Mesendoderm (in vitro differentiated cells): ENCODE data around the gene RHD.
"Not testable (repeated sequence)": the region's sequence is repeated elsewhere in the genome, so short reads cannot be mapped to it uniquely, and the experiment has no call there.

Experiments
- DNase-seq: peaks from one replicate; pipeline ENCODE4 v3.0.0; 2013
- H2AK5ac ChIP-seq: 2 replicates; pipeline ENCODE4 v1.6.1; 2013; ENCODE audit warnings: low read length, inconsistent platforms
- H2BK120ac ChIP-seq: 2 replicates; pipeline ENCODE4 v1.6.1; 2013; ENCODE audit warnings: low read depth, mild to moderate bottlenecking, low read length, moderate library complexity, mixed read lengths
- H2BK15ac ChIP-seq: replicated peaks from 2 replicates; pipeline ENCODE4 v1.6.1; 2013; ENCODE audit warnings: low read depth, mild to moderate bottlenecking, moderate library complexity
- H2BK5ac ChIP-seq: 2 replicates; pipeline ENCODE4 v1.6.1; 2013; ENCODE audit warnings: low read length, inconsistent platforms
- H3K18ac ChIP-seq: 2 replicates; pipeline ENCODE4 v1.6.1; 2013; ENCODE audit warnings: mild to moderate bottlenecking, low read length, mixed read lengths
- H3K23ac ChIP-seq: one replicate; pipeline ENCODE4 v1.6.1; 2013; ENCODE audit warnings: low read length
- H3K27ac ChIP-seq: 2 replicates; pipeline ENCODE4 v1.5.1; 2013; ENCODE audit warnings: low read depth, mild to moderate bottlenecking, inconsistent platforms, low read length, moderate library complexity
- H3K27me3 ChIP-seq: 2 replicates; pipeline ENCODE4 v1.6.1; 2013; ENCODE audit warnings: low read length, control low read depth, mild to moderate bottlenecking, inconsistent platforms; ENCODE audit not compliant: insufficient read depth, poor library complexity
- H3K36me3 ChIP-seq: 2 replicates; pipeline ENCODE4 v1.6.1; 2013; ENCODE audit warnings: low read length, inconsistent platforms; ENCODE audit not compliant: control insufficient read depth, insufficient read depth
- H3K4ac ChIP-seq: one replicate; pipeline ENCODE4 v1.6.1; 2013; ENCODE audit warnings: low read depth, mild to moderate bottlenecking, low read length, moderate library complexity
- H3K4me1 ChIP-seq: 2 replicates; pipeline ENCODE4 v1.6.1; 2013; ENCODE audit warnings: low read depth, low read length, inconsistent platforms; ENCODE audit not compliant: control insufficient read depth
- H3K4me2 ChIP-seq: 2 replicates; pipeline ENCODE4 v1.6.1; 2013; ENCODE audit warnings: low read length
- H3K4me3 ChIP-seq: 2 replicates; pipeline ENCODE4 v1.5.1; 2013; ENCODE audit warnings: mild to moderate bottlenecking, low read length
- H3K56ac ChIP-seq: one replicate; pipeline ENCODE4 v1.6.1; 2013; ENCODE audit warnings: low read length
- H3K79me1 ChIP-seq: 2 replicates; pipeline ENCODE4 v1.6.1; 2013; ENCODE audit warnings: low read length, inconsistent platforms
- H3K79me2 ChIP-seq: 2 replicates; pipeline ENCODE4 v1.6.1; 2013; ENCODE audit warnings: mild to moderate bottlenecking, low read length; ENCODE audit not compliant: control insufficient read depth, insufficient read depth
- H3K9ac ChIP-seq: 2 replicates; pipeline ENCODE4 v1.6.1; 2013; ENCODE audit warnings: low read length, inconsistent platforms
- H4K5ac ChIP-seq: one replicate; pipeline ENCODE4 v1.6.1; 2013; ENCODE audit warnings: low read length
- H4K8ac ChIP-seq: one replicate; pipeline ENCODE4 v1.6.1; 2013; ENCODE audit warnings: low read depth, mild to moderate bottlenecking, control low read depth, low read length, moderate library complexity
- WGBS: extraction: QIAGEN DNeasy Blood & Tissue Kit; methylation state at CpG from one replicate; pipeline ENCODE4 v1.1.7; 2013; ENCODE audit warnings: low lambda C conversion rate, missing lambda C conversion rate; ENCODE audit not compliant: insufficient coverage; ENCODE audit errors: extremely low coverage; 5-methylcytosine and 5-hydroxymethylcytosine counted together

RHD gene

GRCh38 chr1:25304936-25305335 is 32.6 kb downstream of the RHD start:
- not testable (repeated sequence) for H3K18ac ChIP-seq, H3K23ac ChIP-seq, H4K8ac ChIP-seq, DNase-seq, H3K4ac ChIP-seq, H3K4me2 ChIP-seq, H3K4me3 ChIP-seq, H3K27ac ChIP-seq, H3K27me3 ChIP-seq, H2BK5ac ChIP-seq, H3K4me1 ChIP-seq, H3K36me3 ChIP-seq, H3K56ac ChIP-seq, H2BK15ac ChIP-seq, H2AK5ac ChIP-seq, H3K79me1 ChIP-seq, H4K5ac ChIP-seq, H3K79me2 ChIP-seq, H2BK120ac ChIP-seq, H3K9ac ChIP-seq
- no CpG with 5 or more reads among the region's 4 CpGs for WGBS

- not testable (repeated sequence) for H3K18ac ChIP-seq, H3K23ac ChIP-seq, H2BK5ac ChIP-seq
These were observed 35.9 kb downstream of the RHD start for GRCh38 chr1:25308168-25308567.

GRCh38 chr1:25309085-25309484 is 36.8 kb downstream of the RHD start:
- not testable (repeated sequence) for H4K8ac ChIP-seq, H3K4me1 ChIP-seq, H3K27me3 ChIP-seq, H2BK5ac ChIP-seq, H3K9ac ChIP-seq, DNase-seq, H3K79me1 ChIP-seq, H3K23ac ChIP-seq, H3K36me3 ChIP-seq, H3K27ac ChIP-seq, H2BK15ac ChIP-seq, H3K56ac ChIP-seq, H3K79me2 ChIP-seq, H3K4me3 ChIP-seq, H2AK5ac ChIP-seq, H3K18ac ChIP-seq, H3K4ac ChIP-seq, H4K5ac ChIP-seq, H3K4me2 ChIP-seq, H2BK120ac ChIP-seq
- WGBS, result no CpG with 5 or more reads among the region's 1 CpG

More at GRCh38 chr1:25308168-25308567, 35.9 kb downstream of the RHD start:
- H3K56ac ChIP-seq, H3K4me1 ChIP-seq, H2BK120ac ChIP-seq, H2BK15ac ChIP-seq, H4K8ac ChIP-seq, H3K4me2 ChIP-seq, H3K27ac ChIP-seq, H3K27me3 ChIP-seq, H3K9ac ChIP-seq, H3K36me3 ChIP-seq, H3K4ac ChIP-seq, H3K79me2 ChIP-seq, H4K5ac ChIP-seq, H2AK5ac ChIP-seq, H3K4me3 ChIP-seq, DNase-seq, H3K79me1 ChIP-seq: not testable (repeated sequence)
- WGBS, result no CpG with 5 or more reads among the region's 1 CpG

- not testable (repeated sequence) for H2BK15ac ChIP-seq, H3K36me3 ChIP-seq, H3K27ac ChIP-seq, DNase-seq, H3K4me3 ChIP-seq, H3K4me2 ChIP-seq, H3K79me2 ChIP-seq, H3K4ac ChIP-seq, H4K5ac ChIP-seq, H2BK120ac ChIP-seq, H3K18ac ChIP-seq, H3K79me1 ChIP-seq, H4K8ac ChIP-seq, H3K23ac ChIP-seq, H2BK5ac ChIP-seq, H2AK5ac ChIP-seq, H3K4me1 ChIP-seq, H3K9ac ChIP-seq, H3K56ac ChIP-seq, H3K27me3 ChIP-seq
- WGBS, result no CpG with 5 or more reads among the region's 1 CpG
These were observed 37.2 kb downstream of the RHD start for GRCh38 chr1:25309486-25309885.

- not testable (repeated sequence) for H3K27ac ChIP-seq, H3K4ac ChIP-seq, H3K4me2 ChIP-seq, H2BK120ac ChIP-seq, H3K23ac ChIP-seq, H3K56ac ChIP-seq, H2BK5ac ChIP-seq, H3K18ac ChIP-seq, H3K4me1 ChIP-seq, DNase-seq, H4K8ac ChIP-seq, H2BK15ac ChIP-seq, H3K36me3 ChIP-seq, H4K5ac ChIP-seq, H3K9ac ChIP-seq, H3K4me3 ChIP-seq, H3K79me2 ChIP-seq, H3K79me1 ChIP-seq, H3K27me3 ChIP-seq, H2AK5ac ChIP-seq
These were observed 40.6 kb downstream of the RHD start for GRCh38 chr1:25312806-25313470.

GRCh38 chr1:25320314-25320938 is 48.1 kb downstream of the RHD start:
- H3K18ac ChIP-seq, H3K36me3 ChIP-seq, H3K27me3 ChIP-seq, H3K56ac ChIP-seq, H3K79me2 ChIP-seq, H4K8ac ChIP-seq, H2BK120ac ChIP-seq, H4K5ac ChIP-seq, H2BK15ac ChIP-seq, H2AK5ac ChIP-seq, H3K9ac ChIP-seq, H3K79me1 ChIP-seq, H3K4ac ChIP-seq, H3K27ac ChIP-seq, DNase-seq, H3K4me1 ChIP-seq, H3K23ac ChIP-seq, H3K4me2 ChIP-seq, H2BK5ac ChIP-seq, H3K4me3 ChIP-seq: not testable (repeated sequence)
- WGBS, result no CpG with 5 or more reads among the region's 9 CpGs
